A673 (cell line): Measurements from ENCODE around the gene CXCR2. TPM values are rescaled to one million over a fixed set of nuclear protein-coding genes. Genes with fewer than 3 reads are reported as not detected.
"Not testable (repeated sequence)": the region's sequence is repeated elsewhere in the genome, so short reads cannot be mapped to it uniquely, and the experiment has no call there.

ENCODE experiments used
- BruUV-seq: library from RNA; stranded (reverse); fragments of 400-500 nt; replicated peaks from 2 replicates; lab custom pipeline; 2021; lab: Mats Ljungman, UMichigan
- CTCF ChIA-PET: fragments of 300-600 bp; sonication (Branson Sonifier 250); formaldehyde crosslinking; loops from one replicate; lab custom pipeline; 2022; ENCODE audit warnings: antibody characterized with exemption; lab: Charles Lee
- POLR2A ChIA-PET: fragments of 300-600 bp; sonication (Branson Sonifier 250); formaldehyde crosslinking; loops from one replicate; lab custom pipeline; 2022; ENCODE audit warnings: antibody characterized with exemption; ENCODE audit not compliant: low non-redundant PET; lab: Charles Lee
- DNase-seq: peaks from one replicate; pipeline ENCODE4 v3.0.0-alpha.2; 2015; ENCODE audit warnings: low spot score
- H3K27ac ChIP-seq: fragments of 200-600 bp; sonication (generic); 2 replicates; pipeline ENCODE4 v1.5.1; 2016; ENCODE audit warnings: mixed run types, low read depth, mild to moderate bottlenecking, mixed read lengths, antibody characterized with exemption, low read length; ENCODE audit not compliant: poor library complexity, severe bottlenecking
- H3K27me3 ChIP-seq: fragments of 200-600 bp; sonication (generic); replicated peaks from 2 replicates; pipeline ENCODE4 v1.6.1; 2017; ENCODE audit warnings: mixed run types, low read depth, mild to moderate bottlenecking, mixed read lengths, antibody characterized with exemption, low read length; ENCODE audit not compliant: insufficient read depth, poor library complexity
- H3K36me3 ChIP-seq: fragments of 200-600 bp; sonication (generic); 2 replicates; pipeline ENCODE4 v1.6.1; 2016; ENCODE audit warnings: mixed run types, mild to moderate bottlenecking, mixed read lengths, antibody characterized with exemption, low read length; ENCODE audit not compliant: insufficient read depth, poor library complexity, severe bottlenecking
- H3K4me1 ChIP-seq: fragments of 200-600 bp; sonication (generic); 2 replicates; pipeline ENCODE4 v1.6.1; 2017; ENCODE audit warnings: mixed run types, mild to moderate bottlenecking, mixed read lengths, antibody characterized with exemption, low read length; ENCODE audit not compliant: insufficient read depth, poor library complexity, severe bottlenecking
- H3K4me3 ChIP-seq: fragments of 200-600 bp; sonication (generic); 2 replicates; pipeline ENCODE4 v1.5.1; 2016; ENCODE audit warnings: low read depth, mixed run types, mild to moderate bottlenecking, mixed read lengths, low read length; ENCODE audit not compliant: poor library complexity, severe bottlenecking
- H3K9me3 ChIP-seq: fragments of 200-600 bp; sonication (generic); 2 replicates; pipeline ENCODE4 v1.6.1; 2016; ENCODE audit warnings: mixed run types, low read depth, mild to moderate bottlenecking, mixed read lengths, antibody characterized with exemption, low read length; ENCODE audit not compliant: poor library complexity, severe bottlenecking
- CTCF ChIP-seq: fragments of 300-800, 200-600 bp; sonication (generic); conservative IDR thresholded peaks from 2 replicates; pipeline ENCODE4 v1.5.1; 2017; ENCODE audit warnings: low read depth, mild to moderate bottlenecking, antibody characterized with exemption, low read length, moderate library complexity, mixed read lengths
- EZH2 ChIP-seq: fragments of 200-600 bp; sonication (generic); IDR thresholded peaks from 2 replicates; pipeline ENCODE4 v1.6.1; 2017; ENCODE audit warnings: borderline replicate concordance, low read depth, mild to moderate bottlenecking, mixed read lengths, antibody characterized with exemption, low read length; ENCODE audit not compliant: poor library complexity, severe bottlenecking
- intact Hi-C: fragments of 100-400 bp; cut with micrococcal nuclease; formaldehyde crosslinking; loops from one replicate; pipeline ENCODE4 v1.10.0; 2022; ENCODE audit not compliant: unreplicated experiment
- total RNA-seq: library from RNA; stranded (reverse); gene quantifications from 2 replicates; pipeline ENCODE4 v1.2.3, GENCODE V29; 2021

CXCR2 gene
- total RNA-seq, 1 experiment from 2014 or later = not detected

DNA sequence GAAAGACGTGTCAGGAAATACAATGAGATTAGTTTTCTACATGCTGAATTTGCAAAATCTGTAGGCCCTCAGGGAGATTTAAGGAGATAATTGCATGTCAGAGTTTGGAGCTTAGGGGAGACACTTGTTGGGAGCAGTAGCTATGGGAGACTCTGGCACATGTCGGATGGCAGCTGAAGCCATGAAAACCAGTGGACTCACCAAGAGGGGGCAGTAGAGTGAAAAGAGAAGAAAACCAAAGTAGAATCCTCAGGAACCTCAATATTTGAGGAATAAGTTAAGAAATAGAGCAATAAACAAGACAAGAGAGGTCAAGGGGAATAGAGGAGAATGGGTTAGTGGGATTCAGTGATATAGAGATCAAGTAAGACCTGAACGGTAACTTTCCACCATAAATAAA, 31.9 kb upstream of the CXCR2 start:
- BruUV-seq = no TSS peak
- intact Hi-C loops = no loop called here
- ChIA-PET CTCF (no interaction called here), POLR2A (no interaction called here)
- Histone ChIP-seq H3K36me3 (no peaks in the 10 kb centered on the region), H3K4me3 (no peak overlapping the region), H3K4me1 (no peaks in the 10 kb centered on the region), H3K27me3 (peaks cover 7% of the 10 kb centered on the region), H3K27ac (no peak overlapping the region), H3K9me3 (no peaks in the 10 kb centered on the region)
- peak; percentile 28 for DNase-seq
- peak; percentile 48 for TF ChIP-seq CTCF
- TF ChIP-seq EZH2 = no peak

- ChIA-PET CTCF (no interaction called here), POLR2A (no interaction called here)
- intact Hi-C loops = no loop called here
- Histone ChIP-seq H3K9me3 (no peaks in the 10 kb centered on the region), H3K36me3 (no peaks in the 10 kb centered on the region), H3K4me3 (no peak overlapping the region), H3K4me1 (no peaks in the 10 kb centered on the region), H3K27ac (no peak overlapping the region), H3K27me3 (peaks cover 24% of the 10 kb centered on the region)
- DNase-seq = no peak
- no TSS peak for BruUV-seq
- TF ChIP-seq EZH2 (no peak), CTCF (no peak)
These were observed 30.0 kb upstream of the CXCR2 start for GRCh38 chr2:218095853-218096252.

- BruUV-seq = no TSS peak
- H3K9me3 ChIP-seq = no peaks in the 10 kb centered on the region
- no peak for TF ChIP-seq CTCF
- TF ChIP-seq EZH2 = no peak
- no peak overlapping the region for H3K4me3 ChIP-seq
- ChIA-PET CTCF (no interaction called here), POLR2A (no interaction called here)
- H3K36me3 ChIP-seq = no peaks in the 10 kb centered on the region
- H3K27me3 ChIP-seq = peaks cover 24% of the 10 kb centered on the region
- no peak for DNase-seq
- H3K4me1 ChIP-seq = no peaks in the 10 kb centered on the region
- intact Hi-C loops = no loop called here
- no peak overlapping the region for H3K27ac ChIP-seq
These were observed 27.9 kb upstream of the CXCR2 start for GRCh38 chr2:218097975-218098374.

DNA sequence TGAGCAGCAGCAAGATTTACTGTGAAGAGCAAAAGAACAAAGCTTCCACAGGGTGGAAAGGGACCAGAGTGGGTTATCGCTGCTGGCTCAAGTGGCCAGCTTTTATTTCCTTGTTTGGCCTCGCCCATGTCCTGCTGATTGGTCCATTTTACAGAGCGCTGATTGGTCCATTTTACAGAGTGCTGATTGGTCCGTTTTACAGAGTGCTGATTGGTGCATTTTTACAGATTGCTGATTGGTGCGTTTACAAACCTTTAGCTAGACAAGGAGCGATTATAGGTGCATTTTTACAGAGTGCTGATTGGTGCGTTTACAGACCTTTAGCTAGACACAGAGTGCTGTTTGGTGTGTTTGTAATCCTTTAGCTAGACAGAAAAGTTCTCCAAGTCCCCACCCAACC, 17.0 kb upstream of the CXCR2 start:
- H3K4me3 ChIP-seq, BruUV-seq, H3K4me1 ChIP-seq, CTCF ChIA-PET, H3K36me3 ChIP-seq, H3K27ac ChIP-seq, POLR2A ChIA-PET, DNase-seq, H3K27me3 ChIP-seq, intact Hi-C loops, H3K9me3 ChIP-seq: not testable (repeated sequence)

GRCh38 chr2:218121789-218122188, 4.0 kb upstream of the CXCR2 start:
- POLR2A ChIA-PET, intact Hi-C loops, BruUV-seq, H3K36me3 ChIP-seq, CTCF ChIA-PET, DNase-seq, H3K27me3 ChIP-seq, H3K27ac ChIP-seq, H3K9me3 ChIP-seq, H3K4me3 ChIP-seq, H3K4me1 ChIP-seq: not testable (repeated sequence)
